Skeletal muscle tissue (tissue), 4 donors: ENCODE data around the gene RPTOR. TPM values are rescaled to one million over a fixed set of nuclear protein-coding genes. Genes with fewer than 3 reads are reported as not detected.
A peak's percentile ranks its signal among the peaks of the same experiment; 100 is the strongest.

Source experiments
- H3K27ac ChIP-seq: one replicate; pipeline ENCODE4 v1.7.0; 2013; ENCODE audit warnings: mild to moderate bottlenecking, low read depth, low read length, inconsistent platforms
- H3K27me3 ChIP-seq, 3 donors: one replicate each; pipeline ENCODE4 v1.7.0; 2013; ENCODE audit warnings: low read length in 3 of 3; ENCODE audit not compliant: control insufficient read depth in 3 of 3, insufficient read depth in 3 of 3
- H3K36me3 ChIP-seq, 3 donors: one replicate each; pipeline ENCODE4 v1.7.0; 2013; ENCODE audit warnings: low read length in 3 of 3; ENCODE audit not compliant: control insufficient read depth in 3 of 3, insufficient read depth in 3 of 3
- H3K4me1 ChIP-seq, 3 donors: one replicate each; pipeline ENCODE4 v1.7.0; 2013; ENCODE audit warnings: low read length in 3 of 3, mild to moderate bottlenecking in 3 of 3; ENCODE audit not compliant: control insufficient read depth in 3 of 3, insufficient read depth in 3 of 3
- H3K4me3 ChIP-seq, 3 donors: one replicate each; pipeline ENCODE4 v1.7.0; 2013; ENCODE audit warnings: low read length in 3 of 3
- H3K9ac ChIP-seq, 3 donors: one replicate each; pipeline ENCODE4 v1.7.0; 2013; ENCODE audit warnings: low read length in 3 of 3, mild to moderate bottlenecking in 3 of 3, moderate library complexity in 2 of 3, low read depth in 1 of 3
- H3K9me3 ChIP-seq, 3 donors: one replicate each; pipeline ENCODE4 v1.7.0; 2013; ENCODE audit warnings: low read length in 3 of 3; ENCODE audit not compliant: control insufficient read depth in 3 of 3
- total RNA-seq: library from RNA; depleted of rRNA; stranded (reverse); fragments of >200 nt; gene quantifications from one replicate; pipeline ENCODE4 v1.2.3, GENCODE V29; 2014
- donor health status: Osteomylitis.

Gene RPTOR
- total RNA-seq, 1 donor from 2014 or later = 24.5 TPM

- no peaks in the 10 kb centered on the region for H3K27me3 ChIP-seq
- H3K4me1 ChIP-seq = peaks cover 9 to 22% (median 12%) of the 10 kb centered on the region in 3 donors
- peaks cover 0 to 5% (median 0%) of the 10 kb centered on the region in 3 donors for H3K36me3 ChIP-seq
- H3K9me3 ChIP-seq = no peaks in the 10 kb centered on the region
- H3K4me3 ChIP-seq = no peak overlapping the region
- no peak overlapping the region for H3K27ac ChIP-seq
- H3K9ac ChIP-seq = no peak overlapping the region
Observed at GRCh38 chr17:80863626-80864025, 319.0 kb downstream of the RPTOR start.

GRCh38 chr17:80864751-80865150, 320.1 kb downstream of the RPTOR start:
- H3K4me3 ChIP-seq = no peak overlapping the region
- peaks cover 0 to 5% (median 0%) of the 10 kb centered on the region in 3 donors for H3K36me3 ChIP-seq
- H3K9ac ChIP-seq = no peak overlapping the region
- peaks cover 0 to 11% (median 2%) of the 10 kb centered on the region in 3 donors for H3K4me1 ChIP-seq
- no peaks in the 10 kb centered on the region for H3K27me3 ChIP-seq
- no peak overlapping the region for H3K27ac ChIP-seq
- H3K9me3 ChIP-seq = no peaks in the 10 kb centered on the region

- Histone ChIP-seq H3K27ac (no peak overlapping the region), H3K9me3 (no peaks in the 10 kb centered on the region), H3K36me3 (peaks cover 0 to 5% (median 0%) of the 10 kb centered on the region in 3 donors), H3K27me3 (no peaks in the 10 kb centered on the region), H3K4me1 (peaks cover 0 to 2% (median 0%) of the 10 kb centered on the region in 3 donors), H3K4me3 (no peak overlapping the region), H3K9ac (no peak overlapping the region)
Observed at GRCh38 chr17:80866050-80866793, 321.6 kb downstream of the RPTOR start.

GRCh38 chr17:80868022-80868609, 323.5 kb downstream of the RPTOR start:
- Histone ChIP-seq H3K36me3 (peaks cover 0 to 1% (median 0%) of the 10 kb centered on the region in 3 donors), H3K27me3 (no peaks in the 10 kb centered on the region), H3K4me1 (peaks cover 0 to 15% (median 8%) of the 10 kb centered on the region in 3 donors), H3K9me3 (no peaks in the 10 kb centered on the region), H3K4me3 (no peak overlapping the region), H3K9ac (no peak overlapping the region), H3K27ac (no peak overlapping the region)

DNA sequence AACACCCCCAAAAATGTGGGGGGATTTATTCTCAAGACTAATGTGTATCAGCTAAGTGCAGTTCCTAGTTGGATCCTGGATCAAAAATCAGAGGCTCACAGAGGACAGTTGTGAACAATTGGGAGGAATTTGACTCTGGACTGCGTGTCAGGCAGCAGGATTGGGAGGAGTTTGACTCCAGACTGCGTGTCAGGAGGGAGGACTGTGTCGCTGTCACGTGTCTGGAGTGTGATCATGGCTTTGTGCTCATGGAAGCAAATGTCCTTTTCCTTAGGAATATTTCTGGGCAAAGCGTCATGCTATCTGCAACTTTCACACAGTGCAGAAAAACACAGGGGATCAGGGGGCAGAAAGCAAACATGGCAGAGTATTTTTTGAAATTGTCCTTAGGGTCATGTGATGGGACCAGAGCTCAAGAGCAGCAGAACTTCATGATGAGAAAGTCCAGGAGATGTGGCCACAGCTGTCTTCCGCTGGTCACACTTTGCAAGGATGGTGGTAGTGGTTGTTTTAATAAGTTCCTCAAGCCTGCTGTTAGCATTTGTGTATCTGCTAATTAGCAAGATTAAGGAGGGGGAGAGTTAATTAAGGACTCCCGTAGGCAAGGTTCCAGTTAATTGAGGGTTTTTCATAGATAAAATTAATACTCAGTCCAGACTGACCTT, 325.0 kb downstream of the RPTOR start:
- Histone ChIP-seq H3K36me3 (peaks cover 0 to 3% (median 2%) of the 10 kb centered on the region in 3 donors), H3K9me3 (no peaks in the 10 kb centered on the region), H3K27me3 (no peaks in the 10 kb centered on the region), H3K27ac (no peak overlapping the region), H3K9ac (no peak overlapping the region), H3K4me1 (peaks cover 0 to 29% (median 20%) of the 10 kb centered on the region in 3 donors), H3K4me3 (no peak overlapping the region)

- no peaks in the 10 kb centered on the region for H3K9me3 ChIP-seq
- H3K27me3 ChIP-seq = no peaks in the 10 kb centered on the region
- no peak overlapping the region for H3K9ac ChIP-seq
- H3K36me3 ChIP-seq = peaks cover 0 to 3% (median 2%) of the 10 kb centered on the region in 3 donors
- H3K4me3 ChIP-seq = no peak overlapping the region
- H3K27ac ChIP-seq = no peak overlapping the region
- H3K4me1 ChIP-seq = peaks cover 0 to 32% (median 23%) of the 10 kb centered on the region in 3 donors
Observed at GRCh38 chr17:80870401-80870800, 325.8 kb downstream of the RPTOR start.

DNA sequence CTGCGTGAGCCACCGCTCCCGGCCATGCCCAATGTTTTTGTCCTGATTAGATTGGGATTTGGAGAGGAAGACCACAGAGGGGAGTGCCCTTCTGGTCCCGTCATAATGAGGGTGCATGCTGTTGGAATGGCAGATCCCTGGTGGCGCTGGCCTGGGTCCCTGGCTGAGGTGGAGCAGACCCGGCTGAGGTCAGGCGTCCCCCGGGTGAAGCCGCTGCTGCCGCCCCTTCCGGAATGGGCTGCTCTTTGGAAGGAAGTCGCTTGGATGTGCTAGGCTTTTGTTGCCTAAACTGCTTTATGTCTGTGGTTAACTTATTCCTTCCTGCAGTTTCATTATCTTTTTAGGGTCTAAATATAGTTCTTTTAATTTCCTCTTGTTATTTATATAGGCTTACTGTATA, 326.7 kb downstream of the RPTOR start:
- Histone ChIP-seq H3K9ac (no peak overlapping the region), H3K9me3 (no peaks in the 10 kb centered on the region), H3K4me1 (peaks cover 0 to 32% (median 22%) of the 10 kb centered on the region in 3 donors), H3K36me3 (peaks cover 0 to 3% (median 2%) of the 10 kb centered on the region in 3 donors), H3K27ac (no peak overlapping the region), H3K27me3 (no peaks in the 10 kb centered on the region), H3K4me3 (no peak overlapping the region)

DNA sequence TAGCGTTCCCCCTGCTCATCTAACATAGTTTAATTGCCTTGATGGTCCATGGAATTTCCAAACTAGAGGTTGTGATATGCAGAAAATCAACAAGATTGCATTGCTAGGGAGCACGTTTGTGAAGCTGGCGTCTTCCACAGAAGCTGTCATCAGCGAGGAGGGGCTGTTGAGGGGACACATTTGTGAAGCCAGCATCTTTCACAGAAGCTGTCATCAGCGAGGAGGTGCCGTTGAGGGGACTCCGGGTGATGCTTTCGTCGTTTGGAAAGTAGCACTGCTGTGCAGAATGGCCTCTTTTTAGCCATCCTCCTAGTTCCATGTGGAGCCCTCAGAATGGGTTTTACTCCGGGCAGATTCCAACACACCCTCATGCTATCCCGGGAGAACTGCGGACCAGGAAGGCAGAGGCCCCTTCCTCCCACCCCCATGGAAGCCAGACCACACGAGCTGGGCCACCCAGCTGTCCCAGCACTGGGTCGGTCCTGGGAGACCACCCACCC, 327.4 kb downstream of the RPTOR start:
- no peak overlapping the region for H3K4me3 ChIP-seq
- no peak overlapping the region for H3K27ac ChIP-seq
- H3K9ac ChIP-seq = no peak overlapping the region
- H3K27me3 ChIP-seq = no peaks in the 10 kb centered on the region
- H3K36me3 ChIP-seq = peaks cover 0 to 3% (median 2%) of the 10 kb centered on the region in 3 donors
- peaks cover 0 to 32% (median 22%) of the 10 kb centered on the region in 3 donors for H3K4me1 ChIP-seq
- H3K9me3 ChIP-seq = no peaks in the 10 kb centered on the region

GRCh38 chr17:80872501-80873306, 328.1 kb downstream of the RPTOR start:
- H3K27ac ChIP-seq = peak overlapping the region; percentile 61
- H3K9me3 ChIP-seq = no peaks in the 10 kb centered on the region
- no peak overlapping the region for H3K4me3 ChIP-seq
- H3K4me1 ChIP-seq = peaks cover 0 to 38% (median 28%) of the 10 kb centered on the region in 3 donors
- H3K9ac ChIP-seq = peak overlapping the region in 2 of 3 donors; percentile 24 to 62
- H3K27me3 ChIP-seq = no peaks in the 10 kb centered on the region
- H3K36me3 ChIP-seq = peaks cover 0 to 3% (median 2%) of the 10 kb centered on the region in 3 donors
